ENCODE results near the gene ADD1. TPM values are rescaled to one million over a fixed set of nuclear protein-coding genes. Genes with fewer than 3 reads are reported as not detected.
"Not testable (repeated sequence)": the region's sequence is repeated elsewhere in the genome, so short reads cannot be mapped to it uniquely, and the experiment has no call there.

ADD1 gene
- polyA plus RNA-seq, 3 donors, result 76.1 to 122 (median 103) TPM

DNA sequence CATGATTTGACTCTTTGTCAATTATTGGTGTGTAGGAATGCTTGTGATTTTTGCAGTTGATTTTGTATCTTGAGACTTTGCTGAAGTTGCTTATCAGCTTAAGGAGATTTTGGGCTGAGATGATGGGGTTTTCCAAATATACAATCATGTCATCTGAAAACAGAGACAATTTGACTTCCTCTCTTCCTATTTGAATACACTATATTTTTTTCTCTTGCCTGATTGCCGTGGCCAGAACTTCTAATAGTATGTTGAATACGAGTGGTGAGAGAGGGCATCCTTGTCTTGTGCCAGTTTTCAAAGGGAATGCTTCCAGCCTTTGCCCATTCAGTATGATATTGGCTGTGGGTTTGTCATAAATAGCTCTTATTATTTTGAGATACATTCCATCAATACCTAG lies 74.7 kb downstream of the ADD1 start:
- H3K4me3 Mint-ChIP-seq; intact Hi-C loops (cut with micrococcal nuclease): not testable (repeated sequence)

DNA sequence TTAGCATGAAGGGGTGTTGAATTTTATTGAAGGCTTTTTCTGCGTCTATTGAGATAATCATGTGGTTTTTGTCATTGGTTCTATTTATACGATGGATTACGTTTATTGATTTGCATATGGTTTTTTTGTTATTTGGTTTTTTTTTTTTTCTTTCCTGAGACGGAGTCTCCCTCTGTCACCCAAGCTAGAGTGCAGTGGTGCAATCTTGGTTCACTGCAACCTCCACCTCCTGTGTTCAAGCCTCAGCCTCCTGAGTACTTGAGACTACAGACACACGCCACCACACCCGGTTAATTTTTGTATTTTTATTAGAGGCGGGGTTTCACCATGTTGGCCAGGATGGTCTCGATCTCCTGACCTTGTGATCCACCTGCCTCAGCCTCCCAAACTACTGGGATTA lies 75.1 kb downstream of the ADD1 start:
- H3K9me3 Mint-ChIP-seq; H3K9me3 ChIP-seq (replicated peaks in 1 of 2; ENCODE audit: control insufficient read depth in 1 of 2, insufficient read depth in 1 of 2, low read length in 2 of 2); H3K4me3 ChIP-seq (replicated peaks in 1 of 3; ENCODE audit: low read depth in 2 of 3, low read length in 3 of 3); DNase-seq; H3K4me2 ChIP-seq (replicated peaks; ENCODE audit: extremely low read depth, low read length, poor library complexity, severe bottlenecking); H3K4me1 ChIP-seq (ENCODE audit: control insufficient read depth in 1 of 2, insufficient read depth in 2 of 2, low read length in 2 of 2); H3K27me3 ChIP-seq (ENCODE audit: control insufficient read depth in 2 of 2, insufficient read depth in 2 of 2, low read length in 2 of 2); intact Hi-C loops (cut with micrococcal nuclease); H3K27ac ChIP-seq (ENCODE audit: low read depth in 1 of 2, low read length in 2 of 2); H3K9ac ChIP-seq (ENCODE audit: insufficient read depth, low read length, poor library complexity, severe bottlenecking); H3K27me3 Mint-ChIP-seq (ENCODE audit: low read depth in 3 of 3); H2AFZ ChIP-seq (ENCODE audit: insufficient read depth, low read depth, low read length, poor library complexity, severe bottlenecking); H3K4me3 Mint-ChIP-seq; H3K79me2 ChIP-seq (ENCODE audit: insufficient read depth, low read length): not testable (repeated sequence)
- 100% methylated on average over 1 of the region's 8 CpGs for WGBS (ENCODE audit: insufficient coverage)
- Histone ChIP-seq H3K36me3 (replicated peaks in 1 of 2; ENCODE audit: control insufficient read depth in 1 of 2, insufficient read depth in 2 of 2, low read length in 2 of 2) (peaks cover 39 to 88% of the 10 kb centered on the region in 2 donors), H4K20me1 (ENCODE audit: insufficient read depth, low read length) (peaks cover 52% of the 10 kb centered on the region)
- Mint-ChIP-seq H3K36me3 (peaks cover 82 to 97% of the 10 kb centered on the region in 2 donors), H3K27ac (peak overlapping the region in 1 of 7 donors; percentile 6), H3K4me1 (peaks cover 19% of the 10 kb centered on the region)

More for the DNA sequence above, 74.7 kb downstream of the ADD1 start:
- not testable (repeated sequence) for H3K4me2 ChIP-seq (replicated peaks; ENCODE audit: extremely low read depth, low read length, poor library complexity, severe bottlenecking); H3K9me3 ChIP-seq (replicated peaks in 1 of 2; ENCODE audit: control insufficient read depth in 1 of 2, insufficient read depth in 1 of 2, low read length in 2 of 2); H3K27ac ChIP-seq (ENCODE audit: low read depth in 1 of 2, low read length in 2 of 2); H3K9me3 Mint-ChIP-seq; H2AFZ ChIP-seq (ENCODE audit: insufficient read depth, low read depth, low read length, poor library complexity, severe bottlenecking); H3K27me3 Mint-ChIP-seq (ENCODE audit: low read depth in 3 of 3); H3K4me1 ChIP-seq (ENCODE audit: control insufficient read depth in 1 of 2, insufficient read depth in 2 of 2, low read length in 2 of 2); H3K9ac ChIP-seq (ENCODE audit: insufficient read depth, low read length, poor library complexity, severe bottlenecking); H3K79me2 ChIP-seq (ENCODE audit: insufficient read depth, low read length); H3K4me3 ChIP-seq (replicated peaks in 1 of 3; ENCODE audit: low read depth in 2 of 3, low read length in 3 of 3); H3K27ac Mint-ChIP-seq; H3K27me3 ChIP-seq (ENCODE audit: control insufficient read depth in 2 of 2, insufficient read depth in 2 of 2, low read length in 2 of 2); DNase-seq
- WGBS (ENCODE audit: insufficient coverage), result no CpG with 5 or more reads among the region's 2 CpGs
- H3K36me3 ChIP-seq (replicated peaks in 1 of 2; ENCODE audit: control insufficient read depth in 1 of 2, insufficient read depth in 2 of 2, low read length in 2 of 2), result peaks cover 35 to 88% of the 10 kb centered on the region in 2 donors
- H4K20me1 ChIP-seq (ENCODE audit: insufficient read depth, low read length), result peaks cover 52% of the 10 kb centered on the region
- H3K4me1 Mint-ChIP-seq, result peaks cover 20% of the 10 kb centered on the region
- peaks cover 80 to 97% of the 10 kb centered on the region in 2 donors for H3K36me3 Mint-ChIP-seq

DNA sequence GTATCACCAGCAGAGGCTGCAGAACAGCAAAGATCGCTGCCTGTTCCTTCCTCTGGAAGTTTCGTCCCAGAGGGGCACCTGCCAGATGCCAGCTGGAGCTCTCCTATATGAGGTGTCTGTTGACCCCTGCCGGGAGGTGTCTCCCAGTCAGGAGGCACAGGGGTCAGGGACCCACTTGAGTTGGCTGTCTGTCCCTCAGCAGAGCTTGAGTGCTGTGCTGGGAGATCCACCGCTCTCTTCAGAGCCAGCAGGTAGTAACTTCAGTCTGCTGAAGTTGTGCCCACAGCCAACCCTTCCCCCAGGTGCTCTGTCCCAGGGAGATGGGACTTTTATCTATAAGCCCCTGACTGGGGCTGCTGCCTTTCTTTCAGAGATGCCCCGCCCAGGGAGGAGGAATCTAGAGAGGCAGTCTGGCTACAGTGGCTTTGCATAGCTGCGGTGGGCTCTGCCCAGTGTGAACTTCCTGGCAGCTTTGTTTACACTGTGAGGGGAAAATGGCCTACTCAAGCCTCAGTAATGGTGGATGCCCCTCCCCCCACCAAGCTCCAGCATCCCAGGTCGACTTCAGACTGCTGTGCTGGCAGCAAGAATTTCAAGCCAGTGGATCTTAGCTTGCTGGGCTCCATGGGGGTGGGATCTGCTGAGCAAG lies 78.9 kb downstream of the ADD1 start:
- H3K4me3 ChIP-seq (replicated peaks in 1 of 3; ENCODE audit: low read depth in 2 of 3, low read length in 3 of 3); H3K9ac ChIP-seq (ENCODE audit: insufficient read depth, low read length, poor library complexity, severe bottlenecking); H3K4me2 ChIP-seq (replicated peaks; ENCODE audit: extremely low read depth, low read length, poor library complexity, severe bottlenecking); H3K27me3 Mint-ChIP-seq (ENCODE audit: low read depth in 3 of 3); DNase-seq; H3K9me3 ChIP-seq (replicated peaks in 1 of 2; ENCODE audit: control insufficient read depth in 1 of 2, insufficient read depth in 1 of 2, low read length in 2 of 2); H3K4me3 Mint-ChIP-seq; H2AFZ ChIP-seq (ENCODE audit: insufficient read depth, low read depth, low read length, poor library complexity, severe bottlenecking); H3K4me1 ChIP-seq (ENCODE audit: control insufficient read depth in 1 of 2, insufficient read depth in 2 of 2, low read length in 2 of 2); H3K27me3 ChIP-seq (ENCODE audit: control insufficient read depth in 2 of 2, insufficient read depth in 2 of 2, low read length in 2 of 2); intact Hi-C loops (cut with micrococcal nuclease); H3K9me3 Mint-ChIP-seq; H3K79me2 ChIP-seq (ENCODE audit: insufficient read depth, low read length); H3K27ac ChIP-seq (ENCODE audit: low read depth in 1 of 2, low read length in 2 of 2): not testable (repeated sequence)
- H4K20me1 ChIP-seq (ENCODE audit: insufficient read depth, low read length), result peaks cover 54% of the 10 kb centered on the region
- 75% methylated on average over 2 of the region's 7 CpGs for WGBS (ENCODE audit: insufficient coverage)
- Mint-ChIP-seq H3K27ac (peak overlapping the region in 3 of 7 donors; percentile 43 to 79 (median 72)), H3K4me1 (peaks cover 13% of the 10 kb centered on the region), H3K36me3 (peaks cover 87 to 100% of the 10 kb centered on the region in 2 donors)
- H3K36me3 ChIP-seq (replicated peaks in 1 of 2; ENCODE audit: control insufficient read depth in 1 of 2, insufficient read depth in 2 of 2, low read length in 2 of 2), result peaks cover 55 to 90% of the 10 kb centered on the region in 2 donors
